H1 (cell line): Measurements from ENCODE around the gene HEPHL1. TPM values are rescaled to one million over a fixed set of nuclear protein-coding genes. Genes with fewer than 3 reads are reported as not detected.

Experiments used
- CTCF ChIA-PET: fragments of 300-600 bp; sonication (Branson Sonifier 250); formaldehyde crosslinking; loops from one replicate; lab custom pipeline; 2021; ENCODE audit not compliant: partially characterized antibody; lab: Charles Lee
- POLR2A ChIA-PET: fragments of 300-600 bp; sonication (Branson Sonifier 250); formaldehyde crosslinking; loops from one replicate; lab custom pipeline; 2021; ENCODE audit warnings: inconsistent platforms; ENCODE audit not compliant: partially characterized antibody; lab: Charles Lee
- DNase-seq, 2 experiments: peaks; one replicate each; pipeline versions ENCODE4 v3.0.0 to v3.0.0-alpha.2; 2010 to 2022; ENCODE audit warnings: low spot score in 2 of 2, low read depth in 1 of 2, mixed read lengths in 1 of 2
- FAIRE-seq: peaks from 2 replicates; lab custom pipeline; 2011; peaks lifted over from hg19 to GRCh38; lab: Jason Lieb, UNC
- H2AFZ ChIP-seq: 2 replicates; pipeline ENCODE4 v1.8.1; 2012; ENCODE audit warnings: low read length, inconsistent platforms
- H2AK5ac ChIP-seq: 2 replicates; pipeline ENCODE4 v1.6.1; 2013; ENCODE audit warnings: low read depth, low read length
- H2BK120ac ChIP-seq: replicated peaks from 2 replicates; pipeline ENCODE3; 2013; ENCODE audit warnings: low read depth, low read length, inconsistent platforms
- H2BK12ac ChIP-seq: 2 replicates; pipeline ENCODE4 v1.6.1; 2013; ENCODE audit warnings: low read depth, low read length
- H2BK15ac ChIP-seq: 2 replicates; pipeline ENCODE4 v1.6.1; 2013; ENCODE audit warnings: low read length
- H2BK20ac ChIP-seq: 2 replicates; pipeline ENCODE4 v1.6.1; 2013; ENCODE audit warnings: low read length
- H2BK5ac ChIP-seq: 2 replicates; pipeline ENCODE4 v1.6.1; 2013; ENCODE audit warnings: low read depth, low read length
- H3K14ac ChIP-seq: 2 replicates; pipeline ENCODE4 v1.6.1; 2013; ENCODE audit warnings: inconsistent platforms; ENCODE audit not compliant: insufficient read length
- H3K18ac ChIP-seq: 2 replicates; pipeline ENCODE4 v1.6.1; 2013; ENCODE audit warnings: low read length; ENCODE audit errors: extremely low read depth
- H3K23ac ChIP-seq: 2 replicates; pipeline ENCODE4 v1.6.1; 2013; ENCODE audit warnings: inconsistent platforms; ENCODE audit not compliant: insufficient read length
- H3K23me2 ChIP-seq: 2 replicates; pipeline ENCODE4 v1.6.1; 2013; ENCODE audit warnings: low read depth, low read length
- H3K27ac ChIP-seq: 2 replicates; pipeline ENCODE4 v1.6.1; 2011; ENCODE audit warnings: low read depth, low read length, inconsistent platforms
- H3K27me3 ChIP-seq, 4 experiments: replicated peaks in 1 of 4; 1 replicate in 1 of 4; 2 replicates in 3 of 4; pipeline versions ENCODE4 v1.6.1 to v1.8.1; 2011 to 2013; ENCODE audit warnings: low read length in 3 of 4, mild to moderate bottlenecking in 3 of 4, inconsistent platforms in 2 of 4, mixed read lengths in 2 of 4, moderate library complexity in 1 of 4; ENCODE audit not compliant: control insufficient read depth in 3 of 4, insufficient read depth in 3 of 4; ENCODE audit errors: extremely low read depth in 1 of 4
- H3K36me3 ChIP-seq, 4 experiments: 2 replicates each; pipeline versions ENCODE4 v1.6.1 to v1.8.1; 2011 to 2013; ENCODE audit warnings: mild to moderate bottlenecking in 4 of 4, low read length in 3 of 4, moderate library complexity in 2 of 4, control low read depth in 1 of 4, inconsistent platforms in 1 of 4; ENCODE audit not compliant: insufficient read depth in 4 of 4, control insufficient read depth in 2 of 4
- H3K4ac ChIP-seq: replicated peaks from 2 replicates; pipeline ENCODE3; 2013; ENCODE audit warnings: low read length, low read depth, mixed read lengths, inconsistent platforms; ENCODE audit not compliant: insufficient read length
- H3K4me1 ChIP-seq, 4 experiments: replicated peaks in 1 of 4; 1 replicate in 1 of 4; 2 replicates in 3 of 4; pipeline versions ENCODE4 v1.6.1 to v1.8.1; 2011 to 2013; ENCODE audit warnings: low read length in 3 of 4, inconsistent platforms in 2 of 4, mixed read lengths in 1 of 4; ENCODE audit not compliant: insufficient read depth in 4 of 4, control insufficient read depth in 3 of 4
- H3K4me2 ChIP-seq, 2 experiments: 2 replicates each; pipeline versions ENCODE4 v1.6.1 to v1.8.1; 2011 to 2013; ENCODE audit warnings: low read depth in 2 of 2, low read length in 2 of 2, control low read depth in 1 of 2, inconsistent platforms in 1 of 2, mild to moderate bottlenecking in 1 of 2; ENCODE audit not compliant: insufficient read depth in 1 of 2
- H3K4me3 ChIP-seq, 4 experiments: fragments of 200-600, 300-600 bp in 1 of 4; sonication (generic), shearing (Covaris generic), sonication (Bioruptor Twin) in 1 of 4; 2 replicates each; pipeline versions ENCODE4 v1.5.1 to v1.8.1; 2011 to 2016; ENCODE audit warnings: low read length in 4 of 4, low read depth in 3 of 4, control low read depth in 2 of 4, inconsistent platforms in 2 of 4, mild to moderate bottlenecking in 2 of 4, mixed read lengths in 1 of 4, moderate library complexity in 1 of 4; ENCODE audit not compliant: insufficient read depth in 2 of 4; ENCODE audit errors: extremely low read depth in 1 of 4
- H3K56ac ChIP-seq: replicated peaks from 2 replicates; pipeline ENCODE3; 2013; ENCODE audit warnings: low read depth, mild to moderate bottlenecking, mixed read lengths, low read length, inconsistent platforms; ENCODE audit not compliant: insufficient read length
- H3K79me1 ChIP-seq: 2 replicates; pipeline ENCODE4 v1.6.1; 2013; ENCODE audit warnings: low read depth, low read length, control low read depth
- H3K79me2 ChIP-seq, 2 experiments: 2 replicates each; pipeline versions ENCODE4 v1.6.1 to v1.8.1; 2012 to 2013; ENCODE audit warnings: low read length in 2 of 2, mild to moderate bottlenecking in 2 of 2, inconsistent platforms in 1 of 2; ENCODE audit not compliant: insufficient read depth in 2 of 2, control insufficient read depth in 1 of 2
- H3K9ac ChIP-seq, 4 experiments: replicated peaks in 1 of 4; 1 replicate in 1 of 4; 2 replicates in 3 of 4; pipeline versions ENCODE4 v1.6.1 to v1.8.1; 2011 to 2013; ENCODE audit warnings: low read depth in 3 of 4, low read length in 3 of 4, control low read depth in 2 of 4, mild to moderate bottlenecking in 2 of 4, moderate library complexity in 2 of 4, inconsistent platforms in 1 of 4; ENCODE audit errors: extremely low read depth in 1 of 4
- H3K9me3 ChIP-seq, 2 experiments: 2 replicates each; pipeline versions ENCODE4 v1.6.1 to v1.8.1; 2012 to 2013; ENCODE audit warnings: mild to moderate bottlenecking in 2 of 2, moderate library complexity in 2 of 2, control low read depth in 1 of 2, inconsistent platforms in 1 of 2, low read depth in 1 of 2, low read length in 1 of 2, mixed read lengths in 1 of 2; ENCODE audit not compliant: insufficient read depth in 2 of 2
- H4K20me1 ChIP-seq, 2 experiments: replicated peaks in 1 of 2; 2 replicates each; pipeline versions ENCODE3 to v1.8.1; 2011 to 2013; ENCODE audit warnings: inconsistent platforms in 2 of 2, low read length in 2 of 2, mild to moderate bottlenecking in 1 of 2; ENCODE audit not compliant: insufficient read depth in 2 of 2, control insufficient read depth in 1 of 2
- H4K5ac ChIP-seq: 2 replicates; pipeline ENCODE4 v1.6.1; 2013; ENCODE audit warnings: low read length, low read depth, mixed read lengths, inconsistent platforms; ENCODE audit not compliant: insufficient read length
- H4K8ac ChIP-seq: 2 replicates; pipeline ENCODE4 v1.8.0; 2013; ENCODE audit warnings: mild to moderate bottlenecking, moderate library complexity, low read length, inconsistent platforms; ENCODE audit not compliant: insufficient read depth; ENCODE audit errors: extremely low read depth
- H4K91ac ChIP-seq: replicated peaks from 2 replicates; pipeline ENCODE3; 2013; ENCODE audit warnings: low read length, mixed read lengths, inconsistent platforms; ENCODE audit not compliant: insufficient read length
- BCL11A ChIP-seq, 2 experiments: IDR thresholded peaks; one replicate each; pipeline ENCODE4 v1.6.1; 2011; ENCODE audit warnings: low read depth in 2 of 2, low read length in 2 of 2, mild to moderate bottlenecking in 2 of 2
- CEBPB ChIP-seq: IDR thresholded peaks from 2 replicates; pipeline ENCODE4 v1.6.1; 2012; ENCODE audit warnings: low read depth, low read length
- CREB1 ChIP-seq: IDR thresholded peaks from 2 replicates; pipeline ENCODE4 v1.6.1; 2012; ENCODE audit warnings: inconsistent platforms
- CTCF ChIP-seq, 3 experiments: IDR thresholded peaks; 1 replicate in 2 of 3; 2 replicates in 1 of 3; pipeline versions ENCODE4 v1.5.1 to v1.6.1; 2011; ENCODE audit warnings: low read length in 3 of 3, mild to moderate bottlenecking in 3 of 3, inconsistent platforms in 2 of 3, low read depth in 1 of 3, moderate library complexity in 1 of 3; ENCODE audit not compliant: insufficient read depth in 1 of 3; ENCODE audit errors: control extremely low read depth in 1 of 3
- JUN ChIP-seq: IDR thresholded peaks from 2 replicates; pipeline ENCODE4 v1.6.1; 2011; ENCODE audit warnings: low read depth, mild to moderate bottlenecking, improper control_type of control experiment, low read length
- KDM5A ChIP-seq: fragments of 200-600 bp; IDR thresholded peaks from 2 replicates; pipeline ENCODE4 v1.7.1; 2012; ENCODE audit warnings: mild to moderate bottlenecking, low read length, inconsistent platforms, mixed read lengths
- PHF8 ChIP-seq: fragments of 200-600 bp; sonication (generic); conservative IDR thresholded peaks from 2 replicates; pipeline ENCODE4 v1.7.1; 2012; ENCODE audit warnings: low read depth, mild to moderate bottlenecking, inconsistent platforms, low read length, moderate library complexity
- POLR2A ChIP-seq, 2 experiments: IDR thresholded peaks; 1 replicate in 1 of 2; 2 replicates in 1 of 2; pipeline ENCODE4 v1.6.1; 2011; ENCODE audit warnings: low read depth in 2 of 2, low read length in 2 of 2, mild to moderate bottlenecking in 2 of 2; ENCODE audit errors: control extremely low read depth in 1 of 2
- RBBP5 ChIP-seq: IDR thresholded peaks from 2 replicates; pipeline ENCODE4 v1.7.1; 2012; ENCODE audit warnings: low read depth, mild to moderate bottlenecking, inconsistent platforms, low read length, moderate library complexity, borderline replicate concordance
- SIX5 ChIP-seq: IDR thresholded peaks from 2 replicates; pipeline ENCODE4 v1.6.1; 2011; ENCODE audit warnings: mild to moderate bottlenecking, low read depth, low read length
- TAF7 ChIP-seq: optimal IDR thresholded peaks from 2 replicates; pipeline ENCODE3; 2011; ENCODE audit warnings: low read depth, mild to moderate bottlenecking, inconsistent platforms, low read length, moderate library complexity, borderline replicate concordance
- TCF12 ChIP-seq: IDR thresholded peaks from 2 replicates; pipeline ENCODE4 v1.6.1; 2011; ENCODE audit warnings: low read depth, mild to moderate bottlenecking, low read length
- YY1 ChIP-seq: IDR thresholded peaks from 2 replicates; pipeline ENCODE4 v1.6.1; 2011; ENCODE audit warnings: low read depth, mild to moderate bottlenecking, low read length
- WGBS, 2 experiments: shearing (Covaris generic) in 1 of 2; methylation state at CpG; one replicate each; pipeline versions ENCODE4 v1.1.6 to v1.1.7; 2013 to 2015; ENCODE audit warnings: low lambda C conversion rate in 2 of 2, mixed read lengths in 2 of 2, inconsistent platforms in 1 of 2, low coverage in 1 of 2, missing lambda C conversion rate in 1 of 2; ENCODE audit not compliant: insufficient replicate concordance in 2 of 2, insufficient coverage in 1 of 2, insufficient read length in 1 of 2; ENCODE audit errors: extremely low coverage in 1 of 2, missing lambda C conversion rate in 1 of 2; 5-methylcytosine and 5-hydroxymethylcytosine counted together
- polyA plus RNA-seq, 7 experiments: library from polyadenylated mRNA; depleted of rRNA in 3 of 7; stranded (reverse) in 5 of 7; unstranded in 2 of 7; fragments of >200 nt in 5 of 7; fragments of 200-250 nt in 2 of 7; gene quantifications; 1 replicate in 5 of 7; 2 replicates in 1 of 7; 4 replicates in 1 of 7; pipeline versions ENCODE4 v1.2.1 to v1.2.3, GENCODE V29; 2011 to 2013; ENCODE audit warnings: missing spikeins in 2 of 7, mixed read lengths in 2 of 7
- total RNA-seq: library from RNA; stranded (reverse); fragmentation: NEBNext Ultra II Directional; extraction: Animal tissue kit (Norgen Biotek cat#: 25700); gene quantifications from 2 replicates; pipeline ENCODE4 v1.2.1, GENCODE V29; 2021

HEPHL1 gene
- total and polyA plus RNA-seq, 2 of the 8 experiments (the other 6 are each of a cell fraction or from before 2014, with no cell fraction given): 0.09 to 0.11 TPM

- Histone ChIP-seq H3K79me2 (no peaks in the 10 kb centered on the region), H4K91ac (no peak overlapping the region), H3K79me1 (no peaks in the 10 kb centered on the region), H2BK15ac (no peak overlapping the region), H3K23me2 (no peaks in the 10 kb centered on the region), H3K9ac (no peak overlapping the region), H3K4ac (no peak overlapping the region), H3K23ac (no peak overlapping the region), H3K9me3 (peaks cover 6 to 7% of the 10 kb centered on the region in 2 experiments; a peak in 3 of 4 replicates), H3K27me3 (no peaks in the 10 kb centered on the region), H3K4me2 (no peak overlapping the region), H4K8ac (no peak overlapping the region), H2AFZ (no peak overlapping the region), H3K14ac (no peak overlapping the region), H3K27ac (no peak overlapping the region), H2BK12ac (no peak overlapping the region), H3K4me1 (0 out of 7 replicates have a peak, but pooled peaks cover 0 to 2% (median 0%) of the 10 kb centered on the region in 4 experiments), H4K20me1 (no peaks in the 10 kb centered on the region), H4K5ac (no peak overlapping the region), H2BK120ac (no peak overlapping the region), H2AK5ac (no peak overlapping the region), H3K36me3 (no peaks in the 10 kb centered on the region), H3K4me3 (no peak overlapping the region), H2BK5ac (no peak overlapping the region), H3K56ac (no peak overlapping the region), H2BK20ac (no peak overlapping the region), H3K18ac (no peak overlapping the region)
- POLR2A ChIA-PET: no interaction called here
- DNase-seq: no peak
- CTCF ChIA-PET: no interaction called here
- WGBS, 2 experiments: 80% methylated on average over 4 of the region's 4 CpGs; no CpG with 5 or more reads in 1 of the 2 experiments
- no peak for FAIRE-seq
- TF ChIP-seq SIX5 (no peak), JUN (no peak), POLR2A (IDR thresholded peaks at IDR 0.05; ENCODE audit: control extremely low read depth in 1 of 2, low read depth in 2 of 2, low read length in 2 of 2) (no peak), YY1 (no peak), BCL11A (IDR thresholded peaks at IDR 0.05; ENCODE audit: low read depth in 2 of 2, low read length in 2 of 2) (no peak), TAF7 (no peak), CREB1 (no peak), KDM5A (no peak), CEBPB (no peak), TCF12 (no peak), RBBP5 (no peak), CTCF (IDR thresholded peaks at IDR 0.05; ENCODE audit: control extremely low read depth in 1 of 3, insufficient read depth in 1 of 3, low read depth in 1 of 3, low read length in 3 of 3) (no peak), PHF8 (no peak)
These were observed 2.4 kb upstream of the HEPHL1 start for GRCh38 chr11:94018721-94019120.
